ENCODE measurements around the gene CACNA1H.

The CACNA1H gene

GRCh38 chr16:1151424-1152122, 1.3 kb upstream of the CACNA1H start:
- no peak for TF ChIP-seq CTCF (IDR thresholded peaks at IDR 0.05; ENCODE audit: low read length, missing control alignments)
- DNase-seq (ENCODE audit: low read depth), result no peak
- no peak overlapping the region for H3K4me3 ChIP-seq (replicated peaks; ENCODE audit: low read depth, low read length)

- no peak for DNase-seq (ENCODE audit: low read depth)
- H3K4me3 ChIP-seq (replicated peaks; ENCODE audit: low read depth, low read length), result no peak overlapping the region
- TF ChIP-seq CTCF (IDR thresholded peaks at IDR 0.05; ENCODE audit: low read length, missing control alignments), result no peak
Observed at GRCh38 chr16:1152123-1152638, 725 bp upstream of the CACNA1H start.

GRCh38 chr16:1153480-1154160, 714 bp downstream of the CACNA1H start:
- no peak for DNase-seq (ENCODE audit: low read depth)
- TF ChIP-seq CTCF (IDR thresholded peaks at IDR 0.05; ENCODE audit: low read length, missing control alignments), result no peak

GRCh38 chr16:1154291-1154886, 1.5 kb downstream of the CACNA1H start:
- DNase-seq (ENCODE audit: low read depth), result no peak
- no peak for TF ChIP-seq CTCF (IDR thresholded peaks at IDR 0.05; ENCODE audit: low read length, missing control alignments)
- H3K4me3 ChIP-seq (replicated peaks; ENCODE audit: low read depth, low read length), result no peak overlapping the region

More at GRCh38 chr16:1153480-1154160, 714 bp downstream of the CACNA1H start:
- no peak overlapping the region for H3K4me3 ChIP-seq (replicated peaks; ENCODE audit: low read depth, low read length)

GRCh38 chr16:1154887-1155331, 2.0 kb downstream of the CACNA1H start:
- no peak overlapping the region for H3K4me3 ChIP-seq (replicated peaks; ENCODE audit: low read depth, low read length)
- TF ChIP-seq CTCF (IDR thresholded peaks at IDR 0.05; ENCODE audit: low read length, missing control alignments), result no peak
- no peak for DNase-seq (ENCODE audit: low read depth)

GRCh38 chr16:1155353-1156054, 2.6 kb downstream of the CACNA1H start:
- no peak for TF ChIP-seq CTCF (IDR thresholded peaks at IDR 0.05; ENCODE audit: low read length, missing control alignments)
- DNase-seq (ENCODE audit: low read depth), result no peak
- no peak overlapping the region for H3K4me3 ChIP-seq (replicated peaks; ENCODE audit: low read depth, low read length)
